GM12878 (cell line): ENCODE results near the gene BRF1.

Experiments
- BMI1 ChIP-seq: fragments of 450-650 bp; IDR thresholded peaks from 2 replicates; pipeline ENCODE4 v1.6.1; 2016; ENCODE audit warnings: mild to moderate bottlenecking, moderate library complexity, borderline replicate concordance
- CEBPB ChIP-seq, 2 experiments: fragments of 150-350 bp in 1 of 2; IDR thresholded peaks; 2 replicates each; pipeline ENCODE4 v1.6.1; 2012 to 2014; ENCODE audit warnings: low read depth in 2 of 2, low read length in 2 of 2, borderline replicate concordance in 1 of 2, inconsistent platforms in 1 of 2
- EZH2 ChIP-seq: IDR thresholded peaks from 2 replicates; pipeline ENCODE4 v1.6.1; 2012; ENCODE audit warnings: low read depth, mild to moderate bottlenecking, control low read depth, inconsistent platforms, low read length, borderline replicate concordance; ENCODE audit not compliant: control insufficient read depth
- RFX5 ChIP-seq: IDR thresholded peaks from 2 replicates; pipeline ENCODE4 v1.6.1; 2011; ENCODE audit warnings: low read depth, low read length, improper control_type of control experiment
- TAF1 ChIP-seq: IDR thresholded peaks from 2 replicates; pipeline ENCODE4 v1.6.1; 2011; ENCODE audit warnings: mild to moderate bottlenecking, low read depth, low read length, borderline replicate concordance
- TF ChIP-seq, protein P1 (sequence below): IDR thresholded peaks from 2 replicates; pipeline ENCODE4 v1.6.1; 2011; ENCODE audit warnings: mild to moderate bottlenecking, low read depth, low read length, moderate library complexity; ENCODE audit not compliant: insufficient replicate concordance
- TF ChIP-seq, protein P2 (sequence below): IDR thresholded peaks from 2 replicates; pipeline ENCODE4 v1.6.1; 2012; ENCODE audit warnings: mild to moderate bottlenecking, low read depth, low read length

DNA sequence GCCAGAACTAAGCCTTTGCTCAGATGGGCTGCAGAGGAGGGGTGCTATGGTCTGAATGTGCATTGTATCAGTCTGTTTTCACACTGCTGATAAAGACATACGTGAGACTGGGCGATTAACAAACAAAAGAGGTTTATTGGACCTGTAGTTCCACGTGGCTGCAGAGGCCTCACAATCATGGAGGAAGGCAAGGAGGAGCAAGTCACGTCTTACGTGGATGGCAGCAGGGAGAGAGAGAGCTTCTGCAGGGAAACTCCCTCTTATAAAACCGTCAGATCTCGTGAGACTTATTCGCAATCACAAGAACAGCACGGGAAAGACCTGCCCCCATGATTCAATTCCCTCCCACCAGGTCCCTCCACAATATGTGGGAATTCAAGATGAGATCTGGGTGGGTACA lies 3.8 kb upstream of the BRF1 start:
- TF ChIP-seq TAF1: no peak
- TF ChIP-seq, protein P1, sequence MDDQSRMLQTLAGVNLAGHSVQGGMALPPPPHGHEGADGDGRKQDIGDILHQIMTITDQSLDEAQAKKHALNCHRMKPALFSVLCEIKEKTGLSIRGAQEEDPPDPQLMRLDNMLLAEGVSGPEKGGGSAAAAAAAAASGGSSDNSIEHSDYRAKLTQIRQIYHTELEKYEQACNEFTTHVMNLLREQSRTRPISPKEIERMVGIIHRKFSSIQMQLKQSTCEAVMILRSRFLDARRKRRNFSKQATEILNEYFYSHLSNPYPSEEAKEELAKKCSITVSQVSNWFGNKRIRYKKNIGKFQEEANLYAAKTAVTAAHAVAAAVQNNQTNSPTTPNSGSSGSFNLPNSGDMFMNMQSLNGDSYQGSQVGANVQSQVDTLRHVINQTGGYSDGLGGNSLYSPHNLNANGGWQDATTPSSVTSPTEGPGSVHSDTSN: no peak
- no peak for TF ChIP-seq EZH2
- TF ChIP-seq, protein P2, sequence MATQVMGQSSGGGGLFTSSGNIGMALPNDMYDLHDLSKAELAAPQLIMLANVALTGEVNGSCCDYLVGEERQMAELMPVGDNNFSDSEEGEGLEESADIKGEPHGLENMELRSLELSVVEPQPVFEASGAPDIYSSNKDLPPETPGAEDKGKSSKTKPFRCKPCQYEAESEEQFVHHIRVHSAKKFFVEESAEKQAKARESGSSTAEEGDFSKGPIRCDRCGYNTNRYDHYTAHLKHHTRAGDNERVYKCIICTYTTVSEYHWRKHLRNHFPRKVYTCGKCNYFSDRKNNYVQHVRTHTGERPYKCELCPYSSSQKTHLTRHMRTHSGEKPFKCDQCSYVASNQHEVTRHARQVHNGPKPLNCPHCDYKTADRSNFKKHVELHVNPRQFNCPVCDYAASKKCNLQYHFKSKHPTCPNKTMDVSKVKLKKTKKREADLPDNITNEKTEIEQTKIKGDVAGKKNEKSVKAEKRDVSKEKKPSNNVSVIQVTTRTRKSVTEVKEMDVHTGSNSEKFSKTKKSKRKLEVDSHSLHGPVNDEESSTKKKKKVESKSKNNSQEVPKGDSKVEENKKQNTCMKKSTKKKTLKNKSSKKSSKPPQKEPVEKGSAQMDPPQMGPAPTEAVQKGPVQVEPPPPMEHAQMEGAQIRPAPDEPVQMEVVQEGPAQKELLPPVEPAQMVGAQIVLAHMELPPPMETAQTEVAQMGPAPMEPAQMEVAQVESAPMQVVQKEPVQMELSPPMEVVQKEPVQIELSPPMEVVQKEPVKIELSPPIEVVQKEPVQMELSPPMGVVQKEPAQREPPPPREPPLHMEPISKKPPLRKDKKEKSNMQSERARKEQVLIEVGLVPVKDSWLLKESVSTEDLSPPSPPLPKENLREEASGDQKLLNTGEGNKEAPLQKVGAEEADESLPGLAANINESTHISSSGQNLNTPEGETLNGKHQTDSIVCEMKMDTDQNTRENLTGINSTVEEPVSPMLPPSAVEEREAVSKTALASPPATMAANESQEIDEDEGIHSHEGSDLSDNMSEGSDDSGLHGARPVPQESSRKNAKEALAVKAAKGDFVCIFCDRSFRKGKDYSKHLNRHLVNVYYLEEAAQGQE: no peak
- no peak for TF ChIP-seq BMI1
- no peak for TF ChIP-seq CEBPB (IDR thresholded peaks at IDR 0.05; ENCODE audit: borderline replicate concordance in 1 of 2, low read depth in 2 of 2, low read length in 2 of 2)
- no peak for TF ChIP-seq RFX5
